Dedifferentiated amniotic fluid mesenchymal stem cell (primary cell): ENCODE data around the gene NINJ1.
A peak's percentile ranks its signal among the peaks of the same experiment; 100 is the strongest.

Source experiments
- DNase-seq: peaks from one replicate; pipeline ENCODE4 v3.0.0-alpha.2; 2016; ENCODE audit errors: extremely low spot score

NINJ1 gene

GRCh38 chr9:93134015-93134739 is at the start of gene NINJ1:
NINJ1 (minus strand) TSS chr9:93134251; CDS start chr9:93134217, 34 bp downstream.
- peak; percentile 33 for DNase-seq

DNA sequence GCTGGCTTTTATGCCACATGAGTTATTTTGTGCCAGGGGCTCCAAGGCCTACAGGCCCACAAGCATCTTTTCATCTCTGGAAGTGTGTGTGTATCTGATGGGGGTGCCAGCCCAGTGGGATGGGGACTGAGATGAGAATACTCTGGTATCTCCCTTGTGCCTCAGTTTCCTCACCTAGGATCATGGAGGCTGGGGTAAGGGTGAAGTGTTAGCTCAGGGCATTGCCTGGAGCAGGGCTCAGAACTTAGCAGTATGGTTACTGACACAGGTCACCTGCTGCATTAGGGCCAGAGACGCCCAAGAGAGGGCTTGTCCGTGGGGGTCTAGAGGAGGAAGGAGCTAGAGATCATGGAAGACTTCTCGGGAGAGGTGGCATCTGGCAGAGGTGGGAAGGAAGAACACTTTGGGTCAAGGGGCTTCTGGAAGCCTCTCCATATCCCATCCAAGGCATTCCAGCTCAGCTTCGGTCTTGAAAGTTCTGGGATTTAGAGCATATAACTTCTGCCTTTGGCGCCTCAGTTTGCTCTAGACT is 49.1 kb upstream of the NINJ1 start:
- no peak for DNase-seq

DNA sequence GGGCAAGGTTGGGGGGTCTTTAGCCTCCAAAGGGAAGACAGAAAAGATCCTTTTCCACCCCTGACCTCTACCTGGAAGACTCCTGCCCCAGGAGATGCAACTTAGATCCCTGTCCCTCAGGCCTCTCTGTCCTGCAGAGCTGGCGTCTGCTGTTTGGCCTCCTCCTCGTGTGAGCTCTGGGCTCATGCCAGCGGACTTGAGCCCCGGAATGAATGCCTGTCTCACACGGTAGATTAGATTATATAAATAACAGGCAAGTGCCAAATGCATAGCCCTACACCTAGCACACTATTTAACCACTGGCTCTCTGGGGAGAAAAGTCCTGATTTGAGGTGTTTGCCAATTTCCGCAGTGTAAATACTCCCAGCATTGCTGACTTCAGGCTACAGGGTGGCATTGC is 48.5 kb upstream of the NINJ1 start:
- no peak for DNase-seq

- DNase-seq: no peak
Observed at GRCh38 chr9:93181672-93182435, 47.8 kb upstream of the NINJ1 start.

DNA sequence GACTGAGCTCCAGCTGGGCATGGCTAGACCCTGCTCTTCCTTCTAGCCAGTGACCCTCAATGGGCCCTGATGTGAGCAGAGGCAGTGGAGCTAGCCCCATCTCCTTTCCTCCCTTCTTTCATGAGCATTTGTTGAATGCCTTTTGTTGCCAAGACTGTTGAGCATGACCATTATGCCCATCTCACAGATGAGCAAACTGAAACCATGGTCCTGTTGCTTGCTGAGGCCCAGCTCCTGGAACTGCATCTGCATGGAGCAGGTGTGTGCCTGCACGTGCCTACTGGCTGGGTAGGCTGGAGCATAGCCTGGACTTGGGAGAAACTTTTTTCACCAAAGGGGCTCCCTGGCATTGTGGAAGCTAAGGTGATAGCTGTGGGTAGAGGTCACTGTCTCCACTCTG is 46.9 kb upstream of the NINJ1 start:
- no peak for DNase-seq

- DNase-seq: no peak
Observed at GRCh38 chr9:93178851-93179786, 45.1 kb upstream of the NINJ1 start.

DNA sequence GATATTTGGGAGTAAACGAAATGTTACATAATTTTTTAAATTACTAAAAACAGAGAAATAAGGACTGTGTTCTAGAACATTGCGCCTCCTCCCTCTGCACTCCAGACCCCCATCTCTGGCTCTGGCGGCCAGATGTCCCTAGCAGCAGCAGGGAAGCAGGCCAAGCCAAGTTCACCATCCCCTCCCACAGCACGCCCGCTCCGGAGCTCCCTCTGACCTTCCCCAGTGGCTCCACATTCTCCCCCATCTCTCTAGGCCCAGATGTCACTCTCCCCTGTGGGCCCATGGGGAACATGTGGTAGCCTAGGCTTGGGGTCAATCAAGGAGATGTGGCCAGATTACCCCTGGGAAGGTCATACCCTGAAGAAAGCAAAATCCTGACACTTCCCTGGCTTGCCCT is 43.6 kb upstream of the NINJ1 start:
- no peak for DNase-seq

GRCh38 chr9:93174976-93175375 is 40.9 kb upstream of the NINJ1 start:
- no peak for DNase-seq

GRCh38 chr9:93173365-93174051 is 39.5 kb upstream of the NINJ1 start:
- DNase-seq: no peak

DNA sequence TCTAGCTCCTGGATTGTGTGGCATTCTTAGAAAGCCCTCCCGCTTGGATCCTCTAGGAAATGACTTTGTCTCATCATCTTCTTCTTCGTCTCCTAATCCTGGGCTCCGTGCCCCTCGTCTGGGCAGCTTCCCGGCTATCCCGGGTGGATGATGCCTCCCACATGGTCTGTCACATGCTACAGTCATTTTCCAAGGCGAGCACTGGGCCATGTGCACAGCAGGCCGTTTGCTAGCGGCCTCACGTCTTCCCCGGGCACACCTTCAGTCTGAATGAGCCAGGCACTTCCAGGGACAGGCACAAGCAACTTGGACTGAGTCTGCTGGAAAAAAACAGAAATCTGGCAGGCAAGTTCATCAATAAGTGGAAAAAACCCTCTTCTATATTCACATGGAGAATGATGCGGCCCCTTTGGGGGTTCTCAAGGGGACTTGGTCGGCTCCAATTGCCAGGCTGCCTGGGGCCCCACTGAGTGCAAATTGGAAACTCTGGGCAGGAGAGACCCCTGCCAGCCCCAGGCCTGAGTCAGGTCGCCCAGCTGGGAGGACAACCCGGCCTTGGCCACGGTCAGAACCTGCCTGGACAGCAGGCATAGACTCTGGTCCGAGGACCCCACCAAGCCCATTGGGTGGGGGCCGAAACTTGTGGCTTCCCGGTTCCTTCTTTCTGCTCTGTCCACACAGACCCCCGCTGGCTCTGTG is 38.8 kb upstream of the NINJ1 start:
- DNase-seq: no peak

- DNase-seq: no peak
Observed at GRCh38 chr9:93171261-93171990, 37.4 kb upstream of the NINJ1 start.

DNA sequence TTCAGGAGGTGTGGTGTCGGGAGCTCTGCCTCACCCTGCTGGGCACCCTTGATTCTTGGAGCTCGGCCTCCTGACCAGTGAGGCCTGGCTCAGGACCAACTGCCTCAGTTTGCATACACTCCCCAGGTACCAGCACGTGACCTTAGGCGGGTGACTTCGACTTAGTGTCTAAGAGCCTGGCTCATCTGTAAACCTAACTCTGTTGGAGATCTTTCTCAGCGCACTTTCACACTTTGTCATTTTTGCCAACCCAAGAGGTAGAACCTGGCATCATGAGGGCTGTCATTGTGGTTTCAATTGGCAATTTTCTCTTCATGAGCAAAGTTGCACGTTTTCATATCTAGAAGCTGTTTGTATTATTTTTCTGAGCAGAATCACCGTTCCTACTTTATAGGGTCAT is 36.5 kb upstream of the NINJ1 start:
- DNase-seq: no peak

GRCh38 chr9:93169444-93169843 is 35.4 kb upstream of the NINJ1 start:
- no peak for DNase-seq

- no peak for DNase-seq
Observed at GRCh38 chr9:93168581-93168980, 34.5 kb upstream of the NINJ1 start.

DNA sequence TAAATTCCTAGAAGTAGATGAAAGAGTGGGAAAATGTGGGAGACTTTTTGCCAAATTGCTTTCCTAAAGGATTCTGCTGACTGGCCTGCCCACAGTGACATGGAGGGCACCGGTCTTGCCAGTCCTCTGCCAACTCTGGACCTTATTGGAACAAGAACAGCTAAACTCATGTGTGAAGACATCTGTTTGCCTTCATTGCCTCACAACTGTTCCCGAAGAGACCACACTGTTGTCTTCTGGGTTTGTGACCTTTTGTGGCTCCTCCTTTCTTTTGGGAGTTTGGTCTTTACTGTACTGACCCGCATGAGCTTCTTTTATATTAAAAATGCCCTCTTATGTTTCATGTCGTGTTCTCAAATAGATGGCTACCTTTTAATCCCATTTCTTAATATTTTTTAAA is 33.8 kb upstream of the NINJ1 start:
- no peak for DNase-seq

- no peak for DNase-seq
Observed at GRCh38 chr9:93167185-93167584, 33.1 kb upstream of the NINJ1 start.

GRCh38 chr9:93166699-93167098 is 32.6 kb upstream of the NINJ1 start:
- no peak for DNase-seq

- DNase-seq: no peak
Observed at GRCh38 chr9:93164085-93164484, 30.0 kb upstream of the NINJ1 start.

GRCh38 chr9:93161786-93162562 is 27.9 kb upstream of the NINJ1 start:
- DNase-seq: no peak
